HG02798 (cell line): ENCODE results near the gene AFF3.

ENCODE experiments used
- ATAC-seq: cut with Tn5 transposase; IDR thresholded peaks from one replicate; pipeline ENCODE4 v1.9.1; 2021; ENCODE audit warnings: mild to moderate bottlenecking; ENCODE audit not compliant: unreplicated experiment, poor library complexity

The AFF3 gene

DNA sequence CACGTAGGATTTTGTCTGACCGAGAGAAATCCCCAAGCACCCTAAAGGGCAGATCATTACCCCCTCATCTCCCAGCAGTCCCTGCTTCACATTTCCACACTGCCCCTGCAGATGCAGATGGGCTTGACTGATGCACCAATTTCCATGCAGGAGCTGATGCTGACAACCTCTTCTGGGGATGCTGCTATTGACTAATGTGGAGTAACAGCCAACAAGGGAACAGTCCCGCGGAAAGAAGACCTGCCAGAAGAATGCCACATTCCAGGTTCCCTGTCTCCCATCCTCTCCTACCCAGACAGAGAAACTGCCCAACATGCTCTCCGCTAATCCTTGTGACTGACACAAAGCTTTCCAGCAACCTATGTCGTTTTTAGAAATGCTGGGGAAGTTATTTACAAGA lies 91.7 kb downstream of the AFF3 start:
- ATAC-seq: no peak

DNA sequence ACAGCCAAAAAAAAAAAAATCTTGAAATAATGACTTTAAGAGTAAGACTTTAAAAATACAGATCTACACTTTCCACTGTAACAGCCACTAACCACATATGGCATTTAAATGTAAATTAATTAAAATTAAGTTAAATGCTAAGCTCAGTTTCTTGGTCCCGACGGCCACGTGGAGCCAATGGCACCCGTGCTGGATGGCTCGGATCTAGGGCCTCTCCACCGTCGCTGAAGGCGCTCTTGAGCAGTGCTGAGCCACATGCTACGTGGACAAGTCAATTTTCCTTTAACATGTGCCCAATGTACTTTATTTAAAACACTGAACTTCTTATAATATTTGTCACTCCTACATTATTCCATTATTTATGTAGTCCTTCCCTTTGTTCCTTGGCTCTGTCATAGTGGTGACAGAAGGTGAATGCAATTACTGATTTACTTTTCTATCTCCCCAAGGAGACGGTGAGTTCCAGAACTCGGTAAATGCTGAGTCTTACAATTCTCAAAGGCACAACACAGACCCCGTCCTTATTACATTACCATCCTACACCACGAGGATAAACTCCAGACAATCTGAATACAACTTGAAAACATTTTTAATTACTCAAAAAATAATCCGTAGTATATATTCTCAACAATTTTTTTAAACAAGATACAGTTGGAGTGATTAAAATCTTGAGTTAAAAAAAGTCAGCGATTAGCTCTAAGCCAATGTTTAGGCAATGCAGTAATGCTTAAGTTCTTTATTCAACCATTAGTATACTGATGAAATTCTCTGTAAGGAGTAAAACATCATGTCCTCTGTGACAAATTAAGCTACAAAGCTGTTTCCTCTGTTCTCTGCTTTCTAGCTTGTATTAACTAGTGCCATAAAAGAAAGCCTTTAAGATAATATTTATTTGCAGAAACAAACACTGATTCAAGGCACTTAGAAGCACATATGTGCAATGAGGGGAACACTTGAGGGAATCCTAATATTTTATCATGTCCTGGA lies 95.1 kb downstream of the AFF3 start:
- no peak for ATAC-seq

DNA sequence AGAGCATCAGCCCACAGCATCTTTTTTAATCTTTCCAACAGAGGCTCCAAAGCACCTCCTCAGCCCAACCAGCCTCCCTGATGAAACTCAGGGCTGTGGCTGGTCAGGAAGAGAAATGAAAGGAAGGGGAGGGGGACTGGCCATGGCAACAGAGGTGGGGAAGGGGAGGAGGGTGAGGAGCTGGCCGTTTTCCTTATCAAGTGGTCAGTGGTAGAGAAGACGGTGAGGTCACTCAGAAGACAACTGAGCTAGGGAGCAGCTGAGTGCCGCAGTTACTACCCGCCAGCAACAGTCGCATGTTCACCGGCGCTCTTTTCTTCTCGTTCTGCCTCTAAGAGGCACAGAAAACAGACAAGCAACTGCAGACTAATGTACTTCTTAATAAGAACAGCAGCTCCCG lies 97.4 kb downstream of the AFF3 start:
- ATAC-seq: no peak

DNA sequence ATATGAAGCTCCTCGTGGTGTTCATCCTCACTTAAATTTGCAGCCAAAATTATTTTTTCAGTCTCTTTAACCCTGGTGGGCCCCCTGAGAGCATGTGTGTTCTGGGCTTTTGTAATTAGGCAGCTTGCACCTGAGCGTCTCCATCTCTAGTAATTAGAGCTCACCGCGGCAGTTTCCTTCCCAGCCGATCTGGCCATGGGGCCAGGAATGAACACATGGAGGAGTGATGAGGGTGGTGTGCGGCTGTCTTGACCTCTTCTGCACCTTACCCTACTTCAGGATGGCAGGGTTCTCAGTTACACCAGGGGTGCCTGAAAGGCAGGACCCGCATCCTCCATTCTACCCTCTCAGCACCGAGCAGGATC lies 98.5 kb downstream of the AFF3 start:
- no peak for ATAC-seq

DNA sequence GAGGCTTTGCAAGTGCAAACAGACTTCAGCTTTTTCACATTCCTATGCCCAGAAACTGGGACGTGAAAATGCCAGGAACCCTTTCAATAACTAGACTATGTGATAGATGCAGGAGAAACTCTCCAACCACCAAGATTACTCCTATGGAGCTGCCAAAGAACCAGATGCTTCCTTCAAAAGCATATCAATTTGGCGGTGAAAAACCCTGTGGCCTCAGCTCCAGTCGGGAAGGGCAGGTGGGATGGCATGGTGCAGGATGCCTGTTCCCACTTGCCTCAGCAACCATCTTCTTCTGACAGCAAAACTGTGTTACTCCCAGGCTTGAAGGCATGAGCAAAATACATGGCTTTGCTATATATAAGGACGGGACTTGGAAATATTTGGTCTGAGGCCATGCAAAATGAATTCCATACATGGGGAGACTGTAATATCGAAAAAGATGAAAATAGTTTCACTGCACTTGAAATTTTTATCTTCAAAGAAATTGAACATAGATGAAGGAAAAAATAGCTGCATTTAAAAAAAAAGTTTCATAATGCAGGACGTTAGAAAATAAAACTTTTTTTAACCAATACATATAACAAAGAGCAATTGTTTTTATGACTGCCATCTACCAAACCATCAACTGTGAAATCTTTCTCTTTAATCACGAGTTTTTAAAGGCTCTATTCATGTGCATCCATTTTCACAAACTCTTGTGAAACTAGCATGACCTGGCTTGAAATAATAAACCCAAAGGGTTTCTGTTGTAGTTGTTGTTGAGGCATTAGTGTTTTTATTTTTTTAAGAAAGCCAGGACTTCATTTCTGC lies 99.1 kb downstream of the AFF3 start:
- no peak for ATAC-seq

DNA sequence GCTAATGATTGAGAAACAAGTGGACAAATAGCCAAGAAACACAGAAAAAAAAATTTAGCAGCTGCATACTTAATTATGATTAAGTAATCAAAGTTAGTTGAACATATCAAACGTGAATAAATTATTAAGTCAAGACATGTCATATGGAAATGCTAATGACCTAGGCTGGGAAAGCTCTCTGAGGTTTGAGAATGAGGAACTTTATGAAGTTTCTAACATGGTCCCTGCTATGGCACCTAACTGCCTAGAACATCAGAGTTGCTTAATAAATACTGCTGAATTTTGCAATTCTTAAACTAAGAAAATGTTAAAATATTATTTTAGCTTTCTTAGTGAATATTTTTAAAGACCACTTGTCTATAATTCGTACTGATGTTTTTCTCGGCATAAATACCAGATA lies 99.8 kb downstream of the AFF3 start:
- no peak for ATAC-seq

DNA sequence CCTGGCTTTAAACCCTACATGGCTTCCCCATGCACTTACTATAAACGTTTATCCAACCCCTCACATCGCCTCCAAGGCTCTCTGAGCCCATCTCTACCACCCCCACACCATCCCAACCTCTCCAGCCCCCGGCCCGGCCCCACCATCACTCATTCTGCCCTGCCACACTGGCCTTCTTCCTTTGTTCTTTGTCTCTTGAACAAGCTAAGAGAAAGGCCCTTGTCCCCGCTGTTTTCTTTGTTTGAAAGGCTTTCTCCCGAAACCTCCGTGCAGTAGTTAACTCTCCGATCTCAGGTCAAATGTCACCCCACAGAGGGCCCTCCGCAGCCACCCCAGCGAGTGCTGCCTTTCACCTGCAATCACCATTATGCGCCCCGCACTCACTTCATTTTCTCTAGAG lies 100.4 kb downstream of the AFF3 start:
- ATAC-seq: no peak

DNA sequence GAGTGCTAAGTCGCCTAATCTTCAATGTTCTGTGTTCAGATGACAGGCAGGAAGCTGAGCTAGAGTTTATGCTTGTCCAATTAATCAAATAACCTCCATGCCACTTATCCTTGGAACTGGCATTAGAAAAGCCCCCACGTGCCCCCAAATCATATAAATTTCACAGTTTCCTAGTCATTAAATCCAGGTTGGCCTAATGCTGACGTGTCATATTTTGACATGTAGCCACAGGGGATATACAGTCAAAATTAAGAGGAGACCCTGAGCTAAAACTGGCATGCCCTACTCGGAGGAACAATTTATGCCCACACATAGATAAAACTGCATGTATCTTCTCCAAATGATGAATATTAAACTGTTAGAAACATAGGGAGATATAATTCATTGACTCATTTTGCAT lies 101.0 kb downstream of the AFF3 start:
- no peak for ATAC-seq

DNA sequence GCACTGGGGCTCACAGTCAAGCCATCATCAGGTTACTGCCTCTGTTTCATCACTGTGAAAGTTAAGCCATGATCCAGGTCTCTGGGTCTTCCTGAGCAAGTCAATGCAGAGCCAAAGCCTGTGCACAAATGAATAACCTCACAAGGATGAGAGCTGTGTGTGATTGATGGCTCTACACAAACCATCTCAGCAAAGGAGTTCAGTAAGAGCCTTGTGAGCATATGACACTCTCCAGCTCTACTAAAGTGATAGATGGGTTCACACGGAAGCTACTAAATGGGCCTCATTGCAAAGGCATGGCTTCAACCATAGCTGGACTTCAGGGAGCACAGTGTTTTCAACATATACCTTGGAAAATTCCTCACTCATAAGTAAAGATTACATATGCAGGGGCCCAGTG lies 101.5 kb downstream of the AFF3 start:
- ATAC-seq: no peak

DNA sequence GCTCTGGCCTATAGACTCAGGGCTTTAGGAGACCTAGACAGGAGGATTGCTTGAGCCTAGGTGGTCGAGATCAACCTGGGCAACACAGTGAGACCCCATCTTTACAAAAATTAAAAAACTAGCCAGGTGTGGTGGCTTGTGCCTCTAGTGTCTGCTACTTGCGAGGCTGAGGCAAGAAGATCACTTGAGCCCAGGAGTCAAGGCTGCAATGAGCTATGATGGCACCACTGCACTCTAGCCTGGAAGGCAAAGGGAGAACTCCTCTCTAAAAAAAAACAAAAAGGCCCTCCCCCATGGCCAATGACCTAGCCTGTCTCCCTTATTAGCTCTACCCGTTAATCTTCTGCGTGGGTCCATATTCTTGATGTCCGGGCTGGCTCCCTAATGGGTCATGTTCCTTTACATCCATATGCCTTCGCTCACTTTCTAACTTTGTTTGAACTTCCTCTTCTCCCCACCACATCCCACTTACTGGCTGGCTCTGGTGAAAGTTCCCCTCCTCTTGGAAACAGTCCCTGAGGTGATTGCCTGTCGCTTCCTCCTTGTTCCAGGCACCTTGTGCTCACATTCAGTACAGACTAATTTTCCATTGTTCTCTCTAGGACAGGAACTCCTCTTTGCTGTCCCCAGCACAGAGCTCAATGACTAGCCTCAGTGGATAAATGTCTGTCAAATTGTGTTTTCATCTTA lies 103.0 kb downstream of the AFF3 start:
- ATAC-seq: no peak

DNA sequence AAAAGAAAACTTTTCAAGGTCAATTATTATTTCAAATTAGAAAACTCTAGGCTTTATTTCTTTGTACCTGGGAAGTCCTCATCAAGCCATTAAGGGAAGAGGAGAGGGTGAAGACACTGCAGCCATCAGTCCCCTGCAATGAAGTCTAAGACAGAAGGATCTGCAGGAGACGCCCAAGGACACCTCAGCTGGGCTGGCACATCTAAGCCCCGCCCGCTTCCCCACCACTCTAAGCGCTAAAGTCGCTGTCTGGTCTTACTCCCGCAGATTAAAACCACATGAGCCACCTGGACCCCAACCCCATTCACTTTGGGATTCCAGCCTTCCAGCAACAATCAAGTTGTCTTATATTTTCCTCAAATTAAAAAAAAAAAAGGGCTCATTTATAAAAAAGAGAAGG lies 104.4 kb downstream of the AFF3 start:
- no peak for ATAC-seq

DNA sequence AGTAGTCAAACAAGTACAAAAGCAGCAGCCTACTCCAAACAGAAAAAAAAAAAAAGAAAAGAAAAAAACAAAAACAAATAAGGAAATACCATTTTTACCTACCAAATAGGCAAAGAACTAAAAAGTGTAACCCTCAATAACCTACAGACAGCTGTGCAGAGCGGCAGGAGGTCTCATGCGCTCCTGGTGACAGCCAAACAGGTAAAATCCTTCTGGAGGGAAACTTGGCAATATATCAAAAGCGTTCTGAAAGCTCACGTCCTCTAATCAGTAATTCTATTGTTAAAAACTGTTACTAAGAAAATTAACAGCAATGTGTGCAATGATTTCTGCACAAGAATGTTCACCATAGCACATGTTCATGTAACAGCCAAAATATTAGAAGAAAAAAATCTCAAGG lies 105.6 kb downstream of the AFF3 start:
- ATAC-seq: no peak

DNA sequence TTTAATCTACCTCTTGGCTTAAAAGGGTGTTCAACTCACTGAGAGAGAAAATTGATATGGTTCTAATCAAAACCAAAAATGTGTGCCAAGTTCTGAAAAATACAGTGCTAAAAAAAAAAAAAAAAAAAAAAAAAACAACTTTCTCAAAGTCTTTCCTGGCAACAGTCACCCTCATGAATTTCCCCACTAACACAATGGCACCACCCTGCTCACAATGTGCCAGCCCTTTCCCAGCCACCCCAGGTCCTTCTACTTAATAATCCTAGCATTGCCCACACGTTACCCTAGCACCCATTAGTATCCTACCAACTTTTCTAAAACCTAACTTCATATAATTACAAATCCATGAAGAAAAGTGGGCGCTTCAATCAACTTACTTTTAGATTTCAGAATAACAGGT lies 106.4 kb downstream of the AFF3 start:
- no peak for ATAC-seq

DNA sequence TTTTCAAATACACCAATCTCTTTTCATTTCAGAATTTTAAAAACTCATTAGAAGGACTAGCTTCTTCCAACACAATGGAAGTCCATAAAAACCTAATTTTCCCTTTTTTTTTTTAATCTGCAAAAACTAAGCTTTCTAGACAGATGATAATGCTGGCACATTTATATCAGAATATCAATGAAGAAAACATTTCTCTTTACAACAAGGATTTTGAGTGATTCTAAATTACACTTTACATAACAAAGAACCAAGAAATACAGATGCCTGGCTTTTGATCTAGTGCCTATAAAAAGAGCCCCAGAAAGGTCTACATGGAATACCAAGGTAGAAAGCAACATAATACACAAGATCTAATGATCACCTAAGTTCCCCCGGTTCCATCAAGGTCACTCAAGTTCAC lies 108.0 kb downstream of the AFF3 start:
- ATAC-seq: no peak

DNA sequence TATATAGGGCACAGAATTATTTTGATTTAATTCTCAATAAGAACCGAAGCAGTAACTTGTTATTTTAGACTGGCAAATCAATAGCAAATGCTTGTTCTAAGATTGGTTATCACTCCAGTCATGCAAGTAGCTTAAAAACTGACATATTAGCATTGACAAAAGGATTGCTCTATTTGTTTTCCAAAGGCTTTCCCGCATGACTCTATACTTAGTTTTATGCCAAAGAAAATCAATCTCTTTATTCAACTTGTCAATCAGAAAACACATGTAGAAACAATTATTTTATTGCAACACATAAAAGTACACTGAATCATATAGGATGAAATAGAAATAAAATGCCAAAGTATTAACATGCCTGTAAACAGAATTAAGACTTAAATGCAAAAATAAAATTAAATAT lies 108.4 kb downstream of the AFF3 start:
- no peak for ATAC-seq

DNA sequence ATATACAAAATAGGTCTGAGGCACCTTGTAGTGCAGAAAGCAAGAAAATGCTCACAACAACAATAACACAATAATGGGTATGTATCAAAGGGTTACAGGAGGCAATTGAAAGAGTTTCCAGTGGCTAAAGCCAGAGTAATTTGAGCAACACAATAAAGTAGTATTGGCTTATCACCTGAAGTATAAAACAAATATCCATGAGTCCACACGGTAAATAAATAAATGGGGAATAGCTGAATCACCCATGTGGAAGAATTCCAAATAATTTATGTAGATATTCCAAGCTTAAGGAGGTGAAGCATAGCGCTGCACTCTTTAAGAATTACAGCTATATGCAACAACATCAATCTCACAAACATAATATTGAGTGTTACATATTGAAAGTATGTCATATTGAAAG lies 110.8 kb downstream of the AFF3 start:
- ATAC-seq: no peak

DNA sequence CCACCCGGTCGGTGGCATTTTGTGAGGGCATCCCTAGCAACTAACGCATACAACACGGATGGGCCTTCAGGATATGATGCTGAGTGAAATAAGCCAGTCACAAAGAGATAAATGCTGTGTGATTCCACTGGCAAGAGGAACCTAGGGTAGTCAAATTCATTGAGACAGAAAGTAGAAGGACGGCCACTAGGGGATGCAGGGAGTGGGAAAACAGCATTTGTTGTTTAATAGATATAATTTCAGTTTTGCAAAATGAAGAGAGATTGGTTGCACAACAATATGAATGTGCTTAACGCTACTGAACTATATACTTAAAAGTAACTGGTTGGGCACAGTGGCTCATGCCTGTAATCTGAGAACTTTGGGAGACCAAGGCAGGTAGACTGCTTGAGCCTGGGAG lies 112.9 kb downstream of the AFF3 start:
- no peak for ATAC-seq

DNA sequence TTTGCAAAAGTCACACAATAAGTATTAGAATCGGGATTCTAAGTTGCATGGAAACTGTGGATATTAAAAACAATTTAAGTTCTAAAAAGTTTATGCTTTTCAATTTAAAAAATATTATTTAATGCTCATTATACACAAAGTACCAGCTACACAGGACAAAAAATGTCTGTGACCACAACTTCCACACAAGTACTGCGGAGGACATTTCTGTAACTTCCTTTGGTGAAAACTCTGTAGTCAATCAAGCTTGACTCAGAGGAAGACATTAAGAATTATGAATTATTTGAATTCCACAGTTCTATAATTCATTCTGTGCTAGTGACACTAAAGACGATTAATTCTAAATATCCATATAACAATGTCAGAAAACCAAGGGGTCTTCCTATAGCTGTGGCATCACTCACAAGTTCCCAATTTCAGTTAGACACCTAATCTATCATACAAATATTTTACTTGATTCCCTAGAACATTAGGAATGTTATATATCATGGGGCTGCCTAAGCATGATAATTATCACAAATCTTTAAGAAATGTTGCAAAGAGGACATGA lies 120.5 kb downstream of the AFF3 start:
- no peak for ATAC-seq

DNA sequence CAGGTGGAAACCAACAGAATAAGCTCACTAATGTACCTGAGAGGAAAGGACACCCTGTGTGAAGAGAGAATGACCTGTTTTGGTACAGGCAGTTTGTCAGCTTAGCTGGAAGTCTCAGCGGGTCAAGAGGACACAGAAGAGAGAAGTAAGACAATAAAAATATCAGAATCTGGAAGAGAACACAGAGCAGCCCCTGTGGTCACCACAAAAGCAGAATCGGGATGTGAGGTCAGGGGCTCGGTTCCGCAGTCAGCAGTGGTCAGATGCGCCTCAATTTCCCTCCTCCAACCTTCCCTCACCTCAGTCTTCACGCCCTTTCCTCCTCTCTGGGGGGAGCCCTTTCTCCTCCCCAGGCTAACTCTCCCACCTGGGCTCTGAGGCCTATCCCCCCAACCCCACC lies 122.9 kb downstream of the AFF3 start:
- no peak for ATAC-seq

DNA sequence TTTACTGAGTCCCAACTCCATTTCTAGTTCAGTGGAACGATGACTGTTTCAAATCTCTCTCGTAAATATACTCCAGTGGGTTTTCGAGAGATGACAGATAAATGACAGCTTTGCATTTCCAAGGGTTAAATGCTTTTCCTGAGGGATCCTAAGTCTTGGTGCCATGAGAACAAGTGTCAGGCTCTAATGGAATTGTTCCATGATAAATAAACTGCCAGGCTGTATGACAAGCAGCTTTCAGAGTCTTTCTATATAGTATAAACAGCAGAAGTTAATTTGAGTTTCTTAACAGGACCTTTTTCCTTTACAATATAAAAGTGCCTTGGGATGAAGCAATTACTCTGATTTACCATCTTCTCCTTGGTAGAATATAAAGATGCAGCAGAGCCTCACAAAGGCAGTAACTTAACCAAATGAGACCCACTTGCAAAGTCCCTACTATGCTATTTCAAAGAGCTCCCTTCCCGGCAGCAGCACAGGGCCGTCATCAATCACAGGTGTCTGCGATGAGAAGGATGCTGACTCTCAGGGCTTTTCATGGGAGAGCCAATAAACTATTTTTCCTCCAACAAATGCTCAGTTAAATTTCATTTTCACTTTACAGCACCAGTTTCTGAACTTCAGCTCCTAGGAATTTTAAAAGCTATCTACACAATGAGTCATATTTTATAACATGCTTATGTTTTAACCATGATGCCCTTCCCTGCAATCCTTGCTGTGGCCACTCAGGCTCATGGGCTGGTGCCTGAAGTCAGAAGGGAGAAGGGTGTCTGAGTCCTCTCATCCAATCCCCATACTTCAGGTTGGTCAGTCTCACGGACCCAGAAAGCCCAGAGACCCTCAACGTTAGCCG lies 123.8 kb downstream of the AFF3 start:
- no peak for ATAC-seq
